HepG2 (cell line): ENCODE measurements around the gene TTC4. TPM values are rescaled to one million over a fixed set of nuclear protein-coding genes. Genes with fewer than 3 reads are reported as not detected.

ENCODE experiments used
- ATAC-seq: fragments of 200-7000 bp; cut with Tn5 transposase; 3 replicates; pipeline ENCODE4 v1.9.1; 2020; ENCODE audit warnings: mild to moderate bottlenecking, moderate library complexity
- BruUV-seq: library from RNA; stranded (reverse); fragments of 400-500 nt; replicated peaks from 2 replicates; lab custom pipeline; 2021; lab: Mats Ljungman, UMichigan
- CTCF ChIA-PET: fragments of 300-600 bp; formaldehyde crosslinking; extraction: SDS; loops from one replicate; lab custom pipeline; 2021; ENCODE audit warnings: low total read pairs, inconsistent platforms, low intra/inter-chr PET ratio; lab: Yijun Ruan, JAX
- POLR2A ChIA-PET: fragments of 350-600 bp; sonication (Branson Sonifier 250); formaldehyde crosslinking; loops from one replicate; lab custom pipeline; 2020; ENCODE audit warnings: antibody characterized with exemption, inconsistent platforms; lab: Yijun Ruan, JAX
- DNase-seq: peaks from one replicate; pipeline ENCODE4 v3.0.0-alpha.2; 2015; ENCODE audit warnings: low spot score
- FAIRE-seq: peaks from 3 replicates; lab custom pipeline; 2011; peaks lifted over from hg19 to GRCh38; lab: Jason Lieb, UNC
- H2AFZ ChIP-seq: one replicate; pipeline ENCODE4 v1.6.1; 2011; ENCODE audit warnings: low read length, inconsistent platforms
- H3K27ac ChIP-seq: fragments of 300-600 bp; 3 replicates; pipeline ENCODE4 v1.8.0; 2011; ENCODE audit warnings: mixed run types, mild to moderate bottlenecking, mixed read lengths, low read length, inconsistent platforms; ENCODE audit not compliant: insufficient read depth; ENCODE audit errors: extremely low read length
- H3K27me3 ChIP-seq, 2 experiments: fragments of 200-600 bp in 1 of 2; 2 replicates in 1 of 2; 3 replicates in 1 of 2; pipeline versions ENCODE4 v1.6.0 to v1.8.0; 2011; ENCODE audit warnings: low read length in 2 of 2, mild to moderate bottlenecking in 2 of 2, moderate library complexity in 2 of 2, inconsistent platforms in 1 of 2; ENCODE audit not compliant: insufficient read depth in 2 of 2, control insufficient read depth in 1 of 2
- H3K36me3 ChIP-seq, 2 experiments: fragments of 200-600 bp in 1 of 2; replicated peaks in 1 of 2; 2 replicates in 1 of 2; 3 replicates in 1 of 2; pipeline versions ENCODE4 v1.5.1 to v1.8.0; 2011; ENCODE audit warnings: low read length in 2 of 2, inconsistent platforms in 1 of 2; ENCODE audit not compliant: insufficient read depth in 2 of 2, control insufficient read depth in 1 of 2
- H3K4me1 ChIP-seq: 2 replicates; pipeline ENCODE4 v1.5.1; 2012; ENCODE audit warnings: low read length, inconsistent platforms; ENCODE audit not compliant: insufficient read depth
- H3K4me2 ChIP-seq: 2 replicates; pipeline ENCODE4 v1.6.0; 2011; ENCODE audit warnings: low read depth, low read length, inconsistent platforms
- H3K4me3 ChIP-seq, 3 experiments: fragments of 200-600 bp in 1 of 3; sonication (generic), shearing (Covaris generic) in 1 of 3; replicated peaks in 1 of 3; 2 replicates each; pipeline ENCODE4 v1.5.1; 2011 to 2016; ENCODE audit warnings: low read length in 3 of 3, inconsistent platforms in 2 of 3, low read depth in 2 of 3, mild to moderate bottlenecking in 2 of 3, control low read depth in 1 of 3, mixed read lengths in 1 of 3; ENCODE audit not compliant: insufficient read depth in 1 of 3
- H3K79me2 ChIP-seq: one replicate; pipeline ENCODE4 v1.6.1; 2011; ENCODE audit warnings: low read length, inconsistent platforms; ENCODE audit not compliant: insufficient read depth
- H3K9ac ChIP-seq: 2 replicates; pipeline ENCODE4 v1.6.0; 2011; ENCODE audit warnings: mild to moderate bottlenecking, low read depth, low read length, inconsistent platforms; ENCODE audit not compliant: insufficient read depth
- H3K9me3 ChIP-seq: 2 replicates; pipeline ENCODE4 v1.5.1; 2012; ENCODE audit warnings: mild to moderate bottlenecking, low read length
- H4K20me1 ChIP-seq: 2 replicates; pipeline ENCODE4 v1.6.0; 2011; ENCODE audit warnings: inconsistent platforms, mild to moderate bottlenecking, low read length, moderate library complexity; ENCODE audit not compliant: insufficient read depth
- CHD4 ChIP-seq: fragments of 200-600 bp; sonication (generic); IDR thresholded peaks from 2 replicates; pipeline ENCODE4 v1.7.0; 2017; ENCODE audit warnings: mild to moderate bottlenecking, low read length, borderline replicate concordance
- DPF2 ChIP-seq: sonication (generic); formaldehyde crosslinking; IDR thresholded peaks from 2 replicates; pipeline ENCODE4 v1.4.0; 2020; ENCODE audit warnings: mild to moderate bottlenecking, low read depth, missing genetic modification reagents, borderline replicate concordance
- FOXP1 ChIP-seq, 2 experiments: fragments of 450-650 bp in 1 of 2; IDR thresholded peaks; 2 replicates each; pipeline ENCODE4 v1.6.1; 2017 to 2018; ENCODE audit warnings: antibody characterized with exemption in 1 of 2
- POLR2A ChIP-seq, 2 experiments: IDR thresholded peaks; 2 replicates each; pipeline ENCODE4 v1.6.1; 2011; ENCODE audit warnings: low read depth in 2 of 2, low read length in 2 of 2, mild to moderate bottlenecking in 1 of 2, moderate library complexity in 1 of 2; ENCODE audit not compliant: insufficient read depth in 1 of 2
- RAD21 ChIP-seq: fragments of 450-650 bp; formaldehyde crosslinking; IDR thresholded peaks from 2 replicates; pipeline ENCODE4 v1.5.0; 2020; ENCODE audit warnings: mild to moderate bottlenecking
- SMC3 ChIP-seq: IDR thresholded peaks from 2 replicates; pipeline ENCODE4 v1.6.1; 2011; ENCODE audit warnings: low read length, improper control_type of control experiment
- SP1 ChIP-seq, 2 experiments: fragments of 450-650 bp in 1 of 2; sonication (generic) in 1 of 2; formaldehyde crosslinking in 1 of 2; IDR thresholded peaks; 2 replicates each; pipeline versions ENCODE4 v1.4.0 to v1.6.1; 2016 to 2020; ENCODE audit warnings: missing genetic modification reagents in 1 of 2
- TCF7 ChIP-seq: sonication (generic); IDR thresholded peaks from 2 replicates; pipeline ENCODE4 v1.6.1; 2016; ENCODE audit warnings: antibody characterized with exemption, low read depth
- XRCC5 ChIP-seq: fragments of 200-400 bp; formaldehyde crosslinking; optimal IDR thresholded peaks from 2 replicates; pipeline ENCODE3; 2017; ENCODE audit warnings: mild to moderate bottlenecking, low read length
- ZFP36L1 ChIP-seq: sonication (generic); formaldehyde crosslinking; IDR thresholded peaks from 2 replicates; pipeline ENCODE4 v1.8.0; 2022; ENCODE audit warnings: mild to moderate bottlenecking, missing genetic modification reagents, moderate library complexity
- ZFP36L2 ChIP-seq: sonication (generic); formaldehyde crosslinking; IDR thresholded peaks from 2 replicates; pipeline ENCODE4 v1.4.0; 2020; ENCODE audit warnings: missing genetic modification reagents
- ZNF274 ChIP-seq: sonication (generic); formaldehyde crosslinking; IDR thresholded peaks from 2 replicates; pipeline ENCODE4 v1.5.1; 2020; ENCODE audit warnings: mild to moderate bottlenecking, missing genetic modification reagents
- ZNF30 ChIP-seq: sonication (generic); formaldehyde crosslinking; IDR thresholded peaks from 2 replicates; pipeline ENCODE4 v1.5.0; 2020; ENCODE audit warnings: mild to moderate bottlenecking, missing genetic modification reagents
- ZNF543 ChIP-seq: sonication (generic); formaldehyde crosslinking; IDR thresholded peaks from 2 replicates; pipeline ENCODE4 v1.4.0; 2020; ENCODE audit warnings: mild to moderate bottlenecking, missing genetic modification reagents
- ZNF605 ChIP-seq: sonication (generic); formaldehyde crosslinking; IDR thresholded peaks from 2 replicates; pipeline ENCODE4 v1.8.0; 2022; ENCODE audit warnings: mild to moderate bottlenecking, missing genetic modification reagents
- WGBS: methylation state at CpG from one replicate; pipeline ENCODE4 v1.1.6; 2017; ENCODE audit warnings: low lambda C conversion rate; 5-methylcytosine and 5-hydroxymethylcytosine counted together
- in situ Hi-C: cut with HindIII; loops from 2 replicates; pipeline ENCODE4 v1.10.0; 2017; ENCODE audit warnings: low pct_unique_long_range_greater_than_20kb; ENCODE audit not compliant: extremely low pct_ligation_motif_present
- intact Hi-C: fragments of 100-400 bp; cut with micrococcal nuclease; formaldehyde crosslinking; loops from one replicate; pipeline ENCODE4 v1.10.0; 2022; ENCODE audit not compliant: unreplicated experiment
- polyA plus RNA-seq, 8 experiments: library from polyadenylated mRNA; depleted of rRNA in 3 of 8; stranded (reverse) in 7 of 8; unstranded in 1 of 8; fragments of >200 nt; fragmentation: Illumina TruSeq in 4 of 8; extraction: Trizol in 4 of 8; gene quantifications; 2 replicates each; pipeline versions ENCODE4 v1.2.1 to v1.2.3, GENCODE V29; 2011 to 2016; ENCODE audit warnings: low read depth in 4 of 8, missing spikeins in 1 of 8, mixed read lengths in 1 of 8; ENCODE audit not compliant: insufficient read depth in 1 of 8
- total RNA-seq, 5 experiments: library from RNA; depleted of rRNA; stranded (reverse); fragments of >200 nt; fragmentation: Illumina TruSeq; extraction: Trizol; gene quantifications; 2 replicates each; pipeline ENCODE4 v1.2.3, GENCODE V29; 2016; ENCODE audit warnings: low read depth in 1 of 5
- TF ChIP-seq, protein P1 (sequence below): IDR thresholded peaks from 2 replicates; pipeline ENCODE4 v1.6.1; 2016; ENCODE audit warnings: missing compliant biosample characterization, missing genetic modification reagents, borderline replicate concordance
- TF ChIP-seq, protein P2 (sequence below): sonication (generic); formaldehyde crosslinking; IDR thresholded peaks from 2 replicates; pipeline ENCODE4 v1.4.0; 2020; ENCODE audit warnings: mild to moderate bottlenecking, missing genetic modification reagents, borderline replicate concordance

The TTC4 gene
- total and polyA plus RNA-seq, 2 of the 13 experiments (the other 11 are each of a cell fraction or from before 2014, with no cell fraction given), result 13.1 to 24.7 TPM

DNA sequence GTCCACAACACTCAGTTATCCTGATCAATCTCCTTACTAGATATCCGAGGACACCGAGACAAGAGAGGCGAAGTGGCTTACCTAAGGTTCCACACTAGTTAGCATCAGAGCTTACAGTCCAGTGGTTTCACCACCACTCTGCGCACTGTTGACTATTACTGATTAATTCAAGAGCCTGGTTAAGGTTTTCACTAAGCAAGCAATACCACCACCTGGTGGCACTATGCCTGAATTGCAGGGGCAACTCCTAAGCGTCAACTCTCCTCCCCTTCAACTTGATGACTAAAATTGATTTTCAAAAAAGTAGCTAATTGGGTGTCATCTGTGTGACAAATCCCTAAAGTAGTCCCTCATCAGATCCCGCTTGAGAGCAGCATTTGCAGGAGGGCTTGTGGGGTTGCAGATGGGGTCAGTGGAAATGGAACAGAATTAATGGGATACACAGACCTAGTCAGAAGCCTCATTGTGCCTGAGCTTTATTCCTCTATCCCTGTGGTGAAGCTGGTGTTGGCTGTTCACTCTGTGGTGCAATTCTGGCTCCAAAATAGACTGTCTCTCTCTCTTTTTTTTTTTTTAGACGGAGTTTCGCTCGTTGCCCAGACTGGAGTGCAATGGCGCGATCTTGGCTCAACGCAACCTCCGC, 76.3 kb downstream of the TTC4 start:
- no peak overlapping the region for H3K4me2 ChIP-seq
- ChIA-PET CTCF (interaction anchor here (1.1 to 1.4 kb wide), 3 partner anchors 24 to 722 kb away, joined by 3 to 13 read pairs (median 4); no protein-coding TSS in a partner anchor), POLR2A (no interaction called here)
- in situ Hi-C loops (no loop called here), intact Hi-C loops (loop anchor here (1.0 to 5.0 kb wide), 3 partner anchors 17 to 120 kb away; partner anchors contain the start of gene TTC4)
- H3K79me2 ChIP-seq, result no peaks in the 10 kb centered on the region
- 56% methylated on average over 13 of the region's 13 CpGs for WGBS
- H4K20me1 ChIP-seq, result no peaks in the 10 kb centered on the region
- ATAC-seq (peak; percentile 55), DNase-seq (peak; percentile 65), FAIRE-seq (peak; percentile 79)
- 0 out of 2 replicates have a peak, but pooled peaks cover 7% of the 10 kb centered on the region for H3K9me3 ChIP-seq
- no peak overlapping the region for H3K27ac ChIP-seq
- peaks cover 44% of the 10 kb centered on the region for H3K4me1 ChIP-seq
- H3K9ac ChIP-seq, result no peak overlapping the region
- BruUV-seq, result no TSS peak
- H3K36me3 ChIP-seq, result no peaks in the 10 kb centered on the region
- no peak overlapping the region for H3K4me3 ChIP-seq
- peaks cover 0 to 7% of the 10 kb centered on the region in 2 experiments; a peak in 1 of 5 replicates for H3K27me3 ChIP-seq
- H2AFZ ChIP-seq, result no peak overlapping the region
- TF ChIP-seq DPF2 (CRISPR knock-in tag), result no peak
- no peak for TF ChIP-seq ZNF543
- TF ChIP-seq SP1 (IDR thresholded peaks at IDR 0.05), result no peak
- TF ChIP-seq SP1 (CRISPR knock-in tag; IDR thresholded peaks at IDR 0.05), result no peak
- peak; percentile 26 for TF ChIP-seq XRCC5
- peak; percentile 66; the same call in 1 of the 2 replicates for TF ChIP-seq RAD21 (CRISPR knock-in tag)
- TF ChIP-seq ZNF30 (CRISPR knock-in tag), result no peak
- TF ChIP-seq, protein P1, sequence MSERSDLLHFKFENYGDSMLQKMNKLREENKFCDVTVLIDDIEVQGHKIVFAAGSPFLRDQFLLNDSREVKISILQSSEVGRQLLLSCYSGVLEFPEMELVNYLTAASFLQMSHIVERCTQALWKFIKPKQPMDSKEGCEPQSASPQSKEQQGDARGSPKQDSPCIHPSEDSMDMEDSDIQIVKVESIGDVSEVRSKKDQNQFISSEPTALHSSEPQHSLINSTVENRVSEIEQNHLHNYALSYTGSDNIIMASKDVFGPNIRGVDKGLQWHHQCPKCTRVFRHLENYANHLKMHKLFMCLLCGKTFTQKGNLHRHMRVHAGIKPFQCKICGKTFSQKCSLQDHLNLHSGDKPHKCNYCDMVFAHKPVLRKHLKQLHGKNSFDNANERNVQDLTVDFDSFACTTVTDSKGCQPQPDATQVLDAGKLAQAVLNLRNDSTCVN, result no peak
- no peak for TF ChIP-seq FOXP1 (IDR thresholded peaks at IDR 0.05)
- no peak for TF ChIP-seq FOXP1 (CRISPR knock-in tag; IDR thresholded peaks at IDR 0.05)
- TF ChIP-seq, protein P2, sequence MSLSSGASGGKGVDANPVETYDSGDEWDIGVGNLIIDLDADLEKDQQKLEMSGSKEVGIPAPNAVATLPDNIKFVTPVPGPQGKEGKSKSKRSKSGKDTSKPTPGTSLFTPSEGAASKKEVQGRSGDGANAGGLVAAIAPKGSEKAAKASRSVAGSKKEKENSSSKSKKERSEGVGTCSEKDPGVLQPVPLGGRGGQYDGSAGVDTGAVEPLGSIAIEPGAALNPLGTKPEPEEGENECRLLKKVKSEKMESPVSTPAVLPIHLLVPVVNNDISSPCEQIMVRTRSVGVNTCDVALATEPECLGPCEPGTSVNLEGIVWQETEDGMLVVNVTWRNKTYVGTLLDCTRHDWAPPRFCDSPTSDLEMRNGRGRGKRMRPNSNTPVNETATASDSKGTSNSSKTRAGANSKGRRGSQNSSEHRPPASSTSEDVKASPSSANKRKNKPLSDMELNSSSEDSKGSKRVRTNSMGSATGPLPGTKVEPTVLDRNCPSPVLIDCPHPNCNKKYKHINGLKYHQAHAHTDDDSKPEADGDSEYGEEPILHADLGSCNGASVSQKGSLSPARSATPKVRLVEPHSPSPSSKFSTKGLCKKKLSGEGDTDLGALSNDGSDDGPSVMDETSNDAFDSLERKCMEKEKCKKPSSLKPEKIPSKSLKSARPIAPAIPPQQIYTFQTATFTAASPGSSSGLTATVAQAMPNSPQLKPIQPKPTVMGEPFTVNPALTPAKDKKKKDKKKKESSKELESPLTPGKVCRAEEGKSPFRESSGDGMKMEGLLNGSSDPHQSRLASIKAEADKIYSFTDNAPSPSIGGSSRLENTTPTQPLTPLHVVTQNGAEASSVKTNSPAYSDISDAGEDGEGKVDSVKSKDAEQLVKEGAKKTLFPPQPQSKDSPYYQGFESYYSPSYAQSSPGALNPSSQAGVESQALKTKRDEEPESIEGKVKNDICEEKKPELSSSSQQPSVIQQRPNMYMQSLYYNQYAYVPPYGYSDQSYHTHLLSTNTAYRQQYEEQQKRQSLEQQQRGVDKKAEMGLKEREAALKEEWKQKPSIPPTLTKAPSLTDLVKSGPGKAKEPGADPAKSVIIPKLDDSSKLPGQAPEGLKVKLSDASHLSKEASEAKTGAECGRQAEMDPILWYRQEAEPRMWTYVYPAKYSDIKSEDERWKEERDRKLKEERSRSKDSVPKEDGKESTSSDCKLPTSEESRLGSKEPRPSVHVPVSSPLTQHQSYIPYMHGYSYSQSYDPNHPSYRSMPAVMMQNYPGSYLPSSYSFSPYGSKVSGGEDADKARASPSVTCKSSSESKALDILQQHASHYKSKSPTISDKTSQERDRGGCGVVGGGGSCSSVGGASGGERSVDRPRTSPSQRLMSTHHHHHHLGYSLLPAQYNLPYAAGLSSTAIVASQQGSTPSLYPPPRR (CRISPR knock-in tag), result no peak
- peak; percentile 76 for TF ChIP-seq SMC3
- TF ChIP-seq ZNF274 (CRISPR knock-in tag), result no peak
- no peak for TF ChIP-seq CHD4
- no peak for TF ChIP-seq ZFP36L2 (CRISPR knock-in tag)
- TF ChIP-seq POLR2A (IDR thresholded peaks at IDR 0.05; ENCODE audit: insufficient read depth in 1 of 2, low read depth in 2 of 2, low read length in 2 of 2), result no peak
- TF ChIP-seq ZNF605 (CRISPR knock-in tag), result no peak
- no peak for TF ChIP-seq TCF7
- TF ChIP-seq ZFP36L1 (CRISPR knock-in tag), result no peak
